HG02759 (cell line): ENCODE results near the gene DBX1.
A peak's percentile ranks its signal among the peaks of the same experiment; 100 is the strongest.
"Not testable (repeated sequence)": the region's sequence is repeated elsewhere in the genome, so short reads cannot be mapped to it uniquely, and the experiment has no call there.

ENCODE experiments used
- ATAC-seq: cut with Tn5 transposase; IDR thresholded peaks from one replicate; pipeline ENCODE4 v1.9.1; 2021; ENCODE audit warnings: mild to moderate bottlenecking, moderate library complexity; ENCODE audit not compliant: unreplicated experiment

The DBX1 gene

GRCh38 chr11:20161923-20162744 is 1.9 kb upstream of the DBX1 start:
- no peak for ATAC-seq

- no peak for ATAC-seq
Measured at GRCh38 chr11:20161230-20161918, 1.1 kb upstream of the DBX1 start.

GRCh38 chr11:20159466-20160381 is 551 bp downstream of the DBX1 start:
- ATAC-seq = no peak

- ATAC-seq = no peak
Measured at GRCh38 chr11:20158597-20159257, 1.5 kb downstream of the DBX1 start.

DNA sequence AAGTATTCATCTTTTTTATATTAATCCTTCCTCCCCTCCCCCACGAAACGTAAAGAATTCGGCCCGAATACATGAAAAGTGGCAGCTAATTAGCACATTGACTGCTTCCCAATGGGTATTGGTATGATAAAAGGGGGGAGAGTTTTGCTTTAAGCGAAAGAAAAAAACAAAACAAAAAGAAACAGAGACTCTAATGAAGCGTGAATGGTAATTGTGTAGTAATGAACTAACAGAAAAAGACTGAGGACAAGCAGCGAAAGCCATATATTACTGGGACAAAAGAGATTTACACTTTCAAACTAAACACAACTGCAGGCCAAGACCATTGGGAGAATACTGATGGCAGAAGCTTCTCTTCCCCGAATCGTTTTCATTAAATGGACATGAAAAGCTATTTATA is 2.5 kb downstream of the DBX1 start:
- no peak for ATAC-seq

DNA sequence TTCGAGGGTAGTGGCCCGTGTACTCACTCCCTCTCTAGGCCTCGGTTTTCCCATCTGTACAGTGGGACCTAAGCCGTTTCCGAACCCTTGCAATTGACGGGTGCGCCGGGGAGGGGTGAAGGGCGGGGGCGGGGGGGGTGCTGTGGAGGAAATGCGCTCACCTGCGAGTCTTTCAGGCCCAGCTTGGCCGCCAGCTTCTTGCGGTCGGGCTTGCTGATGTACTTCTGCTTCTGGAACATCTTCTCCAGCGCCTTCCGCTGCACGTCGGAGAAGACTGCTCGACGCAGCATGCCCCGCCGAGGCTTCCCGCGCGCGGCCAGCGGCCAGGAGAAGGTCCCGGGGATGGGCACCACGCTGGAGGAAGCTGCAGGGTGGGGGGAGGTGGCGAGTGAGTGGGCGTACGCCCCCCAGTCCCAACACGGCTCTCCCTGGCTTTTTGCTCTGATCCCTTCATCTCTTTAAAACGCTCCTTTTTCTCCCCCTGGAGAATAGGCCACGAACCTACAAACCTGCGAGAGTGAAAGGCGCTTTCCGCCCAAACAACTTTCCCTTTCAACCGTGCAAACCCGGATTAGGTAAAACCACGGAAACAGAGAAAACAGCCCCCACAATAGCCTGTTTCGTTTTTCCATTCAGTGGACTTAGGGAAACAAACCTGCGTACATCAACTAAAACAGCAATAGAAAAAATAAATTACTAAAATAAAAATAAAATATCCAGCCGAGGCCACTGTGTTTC is 3.2 kb downstream of the DBX1 start:
- ATAC-seq = no peak

- no peak for ATAC-seq
Measured at GRCh38 chr11:20156280-20156875, 3.9 kb downstream of the DBX1 start.

GRCh38 chr11:20155683-20156279 is 4.5 kb downstream of the DBX1 start:
- ATAC-seq = no peak

DNA sequence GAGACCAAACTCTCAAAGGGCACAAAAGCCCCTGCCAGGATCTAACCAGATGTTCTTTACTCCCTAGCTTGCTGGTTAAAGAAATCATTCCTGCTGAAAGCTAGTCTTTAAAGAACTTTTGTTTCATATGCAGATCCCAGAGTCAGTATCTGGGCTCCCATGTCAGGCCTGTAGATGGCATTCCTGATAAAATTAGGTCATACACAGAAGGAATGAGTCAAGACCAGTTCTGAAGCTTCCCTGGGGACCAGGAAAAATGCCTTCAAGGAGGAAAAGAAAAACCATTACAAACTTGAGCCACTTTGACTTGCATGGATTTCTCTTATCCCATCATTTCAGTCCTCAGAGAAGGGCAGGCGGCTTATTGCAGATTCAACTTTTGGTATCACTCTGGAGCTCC is 5.9 kb downstream of the DBX1 start:
- no peak for ATAC-seq

DNA sequence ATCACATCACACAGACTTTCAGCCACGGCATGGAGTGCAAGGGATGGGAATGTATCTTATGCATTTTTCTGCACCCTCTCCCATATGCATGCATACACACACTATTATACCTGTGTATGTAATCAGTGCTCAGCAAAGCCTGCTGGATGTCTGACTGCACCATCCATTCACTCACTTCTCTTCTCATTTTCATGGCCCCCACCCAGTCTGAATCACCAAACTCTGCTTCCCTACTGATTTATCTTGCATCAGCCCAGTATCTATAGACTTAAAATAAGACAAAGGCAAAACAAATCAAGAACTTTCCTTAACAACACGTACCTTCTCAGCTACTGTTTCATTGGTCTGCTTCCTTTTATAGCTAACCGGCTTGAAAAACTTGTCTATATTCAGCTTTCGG is 21.6 kb downstream of the DBX1 start:
- ATAC-seq = no peak

GRCh38 chr11:20137637-20138036 is 22.6 kb downstream of the DBX1 start:
- no peak for ATAC-seq

GRCh38 chr11:20134991-20135736 is 25.1 kb downstream of the DBX1 start:
- ATAC-seq = no peak

- ATAC-seq = no peak
Measured at GRCh38 chr11:20132667-20133039, 27.6 kb downstream of the DBX1 start.

DNA sequence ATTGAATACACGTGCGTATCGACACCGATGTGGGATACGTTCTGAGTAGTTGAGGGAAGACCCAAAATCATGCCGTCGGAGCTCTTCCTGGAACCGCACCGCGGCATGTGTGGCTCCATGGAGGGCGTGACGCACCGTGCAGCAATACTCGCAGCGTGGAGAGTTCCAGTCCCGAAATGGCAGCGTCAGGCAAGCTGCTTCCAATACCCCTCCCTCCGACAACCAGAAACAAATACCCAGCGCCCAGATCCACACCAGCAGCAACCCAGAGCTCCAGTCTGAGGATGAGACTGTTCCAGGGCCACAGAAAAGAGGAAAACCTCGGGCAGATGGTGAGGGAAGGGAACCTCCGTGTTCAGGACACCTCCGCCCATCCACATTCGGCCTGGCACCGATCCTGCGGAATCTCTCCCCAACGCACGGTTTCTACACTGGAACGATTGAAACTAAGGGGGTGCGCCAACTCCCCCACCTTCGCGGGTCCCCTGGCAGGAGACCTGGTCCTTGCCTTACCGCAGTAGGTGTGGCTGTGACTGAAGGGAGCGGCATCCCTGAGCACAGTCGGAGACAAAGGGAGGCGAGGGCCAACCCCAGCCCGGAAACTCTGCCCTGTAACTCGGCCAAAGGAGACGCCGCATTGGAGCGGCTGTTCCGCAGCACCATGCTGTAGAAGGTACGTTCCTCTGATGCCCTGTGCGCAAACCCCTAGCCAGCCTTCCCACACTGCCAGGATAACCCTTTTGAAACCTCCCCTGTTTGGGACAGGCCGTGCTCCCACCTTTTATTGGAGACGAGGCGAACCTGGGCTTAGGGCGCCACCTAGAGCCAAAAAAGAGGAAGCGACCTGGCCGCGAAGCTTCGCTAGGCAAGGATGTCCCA is 28.2 kb downstream of the DBX1 start:
- ATAC-seq = peak; percentile 59

- no peak for ATAC-seq
Measured at GRCh38 chr11:20129665-20130064, 30.6 kb downstream of the DBX1 start.

- ATAC-seq = not testable (repeated sequence)
Measured at GRCh38 chr11:20128528-20128825, 31.8 kb downstream of the DBX1 start.

- ATAC-seq = peak; percentile 67
Measured at GRCh38 chr11:20127671-20128527, 32.4 kb downstream of the DBX1 start.
